DMS53 (cell line): Measurements from ENCODE around the gene VEGFB.
A peak's percentile ranks its signal among the peaks of the same experiment; 100 is the strongest.

Experiments
- DNase-seq: peaks from one replicate; lab custom pipeline; 2025; lab: John Stamatoyannopoulos, UW

VEGFB gene

GRCh38 chr11:64262271-64263002 lies 28.1 kb downstream of the VEGFB start:
- no peak for DNase-seq

GRCh38 chr11:64263021-64263946 lies 28.9 kb downstream of the VEGFB start:
- no peak for DNase-seq

GRCh38 chr11:64263947-64264317 lies 29.5 kb downstream of the VEGFB start:
- no peak for DNase-seq

GRCh38 chr11:64264371-64264852 lies 30.0 kb downstream of the VEGFB start:
- no peak for DNase-seq

GRCh38 chr11:64265176-64266160 lies 31.1 kb downstream of the VEGFB start:
- no peak for DNase-seq

GRCh38 chr11:64266339-64266738 lies 32.0 kb downstream of the VEGFB start:
- no peak for DNase-seq

- no peak for DNase-seq
Observed at GRCh38 chr11:64267207-64267945, 33.0 kb downstream of the VEGFB start.

- DNase-seq = peak; percentile 65
Observed at GRCh38 chr11:64268025-64268892, 33.9 kb downstream of the VEGFB start.

- DNase-seq = peak; percentile 86
Observed at GRCh38 chr11:64268893-64269539, 34.6 kb downstream of the VEGFB start.

GRCh38 chr11:64269540-64270220 lies 35.3 kb downstream of the VEGFB start:
- DNase-seq = peak; percentile 100

GRCh38 chr11:64275031-64275800 lies 40.8 kb downstream of the VEGFB start:
- DNase-seq = no peak

GRCh38 chr11:64275841-64276240 lies 41.5 kb downstream of the VEGFB start:
- DNase-seq = no peak

GRCh38 chr11:64276653-64277431 lies 42.5 kb downstream of the VEGFB start:
- DNase-seq = no peak

- DNase-seq = no peak
Observed at GRCh38 chr11:64278576-64279190, 44.3 kb downstream of the VEGFB start.

GRCh38 chr11:64281957-64282770 lies 47.8 kb downstream of the VEGFB start:
- no peak for DNase-seq

GRCh38 chr11:64283092-64283491 lies 48.7 kb downstream of the VEGFB start:
- DNase-seq = no peak
